ENCODE measurements around the gene KIF16B. TPM values are rescaled to one million over a fixed set of nuclear protein-coding genes. Genes with fewer than 3 reads are reported as not detected.

Gene KIF16B
- total and polyA plus RNA-seq, 2 donors (not counting 3 experiments of a cell fraction or from before 2014, with no cell fraction given): 2.9 to 8.8 TPM

- Histone ChIP-seq H3K9me1 (replicated peaks; ENCODE audit: control insufficient read depth, extremely low read depth, insufficient read depth, low read length) (no peaks in the 10 kb centered on the region), H4K20me1 (replicated peaks; ENCODE audit: control insufficient read depth, extremely low read depth, insufficient read depth, low read length) (no peaks in the 10 kb centered on the region), H3K79me2 (ENCODE audit: control insufficient read depth, insufficient read depth, low read length) (no peaks in the 10 kb centered on the region), H3K27ac (ENCODE audit: insufficient read depth, low read depth, low read length) (no peak overlapping the region), H3K4me3 (replicated peaks in 1 of 3; ENCODE audit: insufficient read depth in 1 of 3, low read depth in 1 of 3, low read length in 3 of 3) (no peak overlapping the region), H2AFZ (ENCODE audit: low read depth, low read length) (no peak overlapping the region), H3K27me3 (ENCODE audit: control insufficient read depth in 2 of 2, insufficient read depth in 2 of 2, low read length in 2 of 2) (no peaks in the 10 kb centered on the region), H3K36me3 (ENCODE audit: control insufficient read depth in 2 of 2, extremely low read depth in 1 of 2, insufficient read depth in 2 of 2, low read length in 2 of 2) (no peaks in the 10 kb centered on the region), H3K9me3 (replicated peaks; ENCODE audit: control insufficient read depth, insufficient read depth, low read length) (no peaks in the 10 kb centered on the region), H3K4me1 (ENCODE audit: control insufficient read depth, extremely low read depth, insufficient read depth, low read length) (no peaks in the 10 kb centered on the region), H3K4me2 (ENCODE audit: insufficient read depth, low read length) (no peak overlapping the region), H3K9ac (replicated peaks; ENCODE audit: extremely low read depth, insufficient read depth, low read length) (no peak overlapping the region)
- ChIA-PET POLR2A (no interaction called here), CTCF (no interaction called here)
- no TSS peak for BruUV-seq (replicated peaks)
- intact Hi-C loops (cut with micrococcal nuclease): loop anchor here (10.0 kb wide), 1 partner anchor 1207 kb away; no protein-coding TSS in a partner anchor
- dilution Hi-C loops (cut with MboI; ENCODE audit: extremely low pct_ligation_motif_present, low sequenced_read_pairs): no loop called here
- FAIRE-seq (no peak), DNase-seq (ENCODE audit: low read depth, low spot score) (no peak)
- TF ChIP-seq FOS (IDR thresholded peaks at IDR 0.05; ENCODE audit: borderline replicate concordance, insufficient read depth, low read length) (no peak), GATA2 (IDR thresholded peaks at IDR 0.05; ENCODE audit: insufficient read depth, insufficient read length, low read depth, low read length) (no peak), JUN (IDR thresholded peaks at IDR 0.05; ENCODE audit: borderline replicate concordance, insufficient read depth, insufficient read length, low read depth) (no peak), MAX (IDR thresholded peaks at IDR 0.05; ENCODE audit: insufficient read depth, insufficient read length) (no peak), EZH2 (IDR thresholded peaks at IDR 0.05; ENCODE audit: borderline replicate concordance, low read depth, low read length, severe bottlenecking) (no peak), CTCF (IDR thresholded peaks at IDR 0.05; ENCODE audit: extremely low read depth in 1 of 2, insufficient read depth in 1 of 2, low read depth in 1 of 2, low read length in 2 of 2) (no peak)
Measured at GRCh38 chr20:16472045-16472872, 101.0 kb downstream of the KIF16B start.
